HepG2 (cell line): Measurements from ENCODE around the gene SYCE3. TPM values are rescaled to one million over a fixed set of nuclear protein-coding genes. Genes with fewer than 3 reads are reported as not detected.

Source experiments
- CTCF ChIP-seq: sonication (generic); formaldehyde crosslinking; IDR thresholded peaks from 2 replicates; pipeline ENCODE4 v1.5.0; 2020; ENCODE audit warnings: mild to moderate bottlenecking, missing genetic modification reagents, moderate library complexity
- E2F5 ChIP-seq: sonication (generic); formaldehyde crosslinking; conservative IDR thresholded peaks from 2 replicates; pipeline ENCODE4 v1.4.0; 2020; ENCODE audit warnings: missing genetic modification reagents
- MEIS1 ChIP-seq: sonication (generic); formaldehyde crosslinking; IDR thresholded peaks from 2 replicates; pipeline ENCODE4 v1.9.0; 2021; ENCODE audit warnings: mild to moderate bottlenecking, missing genetic modification reagents, moderate library complexity, borderline replicate concordance
- MXD3 ChIP-seq: IDR thresholded peaks from 2 replicates; pipeline ENCODE4 v1.6.1; 2016; ENCODE audit warnings: mild to moderate bottlenecking, missing biosample characterization, missing genetic modification reagents
- PCBP2 ChIP-seq: fragments of 200-400 bp; formaldehyde crosslinking; optimal IDR thresholded peaks from 2 replicates; pipeline ENCODE3; 2018; ENCODE audit warnings: low read length, low read depth; ENCODE audit not compliant: poor library complexity, severe bottlenecking
- RAD51 ChIP-seq: fragments of 450-650 bp; IDR thresholded peaks from 2 replicates; pipeline ENCODE4 v1.6.1; 2016; ENCODE audit warnings: borderline replicate concordance
- TSC22D2 ChIP-seq: sonication (generic); formaldehyde crosslinking; IDR thresholded peaks from 2 replicates; pipeline ENCODE4 v1.5.1; 2020; ENCODE audit warnings: missing genetic modification reagents, mild to moderate bottlenecking, borderline replicate concordance
- ZBTB2 ChIP-seq: sonication (generic); formaldehyde crosslinking; IDR thresholded peaks from 2 replicates; pipeline ENCODE4 v1.8.0; 2022; ENCODE audit warnings: low read depth, missing genetic modification reagents
- ZNF224 ChIP-seq: sonication (generic); formaldehyde crosslinking; IDR thresholded peaks from 2 replicates; pipeline ENCODE4 v1.5.0; 2020; ENCODE audit warnings: mild to moderate bottlenecking, missing genetic modification reagents
- ZNF24 ChIP-seq: fragments of 450-650 bp; IDR thresholded peaks from 2 replicates; pipeline ENCODE4 v1.6.1; 2017; ENCODE audit warnings: antibody characterized with exemption, mild to moderate bottlenecking
- ZNF251 ChIP-seq: sonication (generic); formaldehyde crosslinking; IDR thresholded peaks from 2 replicates; pipeline ENCODE4 v1.9.0; 2021; ENCODE audit warnings: mild to moderate bottlenecking, missing genetic modification reagents
- ZNF331 ChIP-seq: sonication (generic); formaldehyde crosslinking; IDR thresholded peaks from 2 replicates; pipeline ENCODE4 v1.4.0; 2020; ENCODE audit warnings: missing genetic modification reagents
- ZNF343 ChIP-seq: sonication (generic); formaldehyde crosslinking; IDR thresholded peaks from 2 replicates; pipeline ENCODE4 v1.4.0; 2020; ENCODE audit warnings: mild to moderate bottlenecking, missing genetic modification reagents
- ZNF597 ChIP-seq: sonication (generic); formaldehyde crosslinking; IDR thresholded peaks from 2 replicates; pipeline ENCODE4 v1.5.0; 2020; ENCODE audit warnings: missing genetic modification reagents
- ZNF609 ChIP-seq: sonication (generic); formaldehyde crosslinking; IDR thresholded peaks from 2 replicates; pipeline ENCODE4 v1.4.0; 2020; ENCODE audit warnings: mild to moderate bottlenecking, missing genetic modification reagents, borderline replicate concordance
- ZNF766 ChIP-seq: sonication (generic); formaldehyde crosslinking; IDR thresholded peaks from 2 replicates; pipeline ENCODE4 v1.5.0; 2020; ENCODE audit warnings: missing genetic modification reagents, borderline replicate concordance
- polyA plus RNA-seq, 8 experiments: library from polyadenylated mRNA; depleted of rRNA in 3 of 8; stranded (reverse) in 7 of 8; unstranded in 1 of 8; fragments of >200 nt; fragmentation: Illumina TruSeq in 4 of 8; extraction: Trizol in 4 of 8; gene quantifications; 2 replicates each; pipeline versions ENCODE4 v1.2.1 to v1.2.3, GENCODE V29; 2011 to 2016; ENCODE audit warnings: low read depth in 4 of 8, missing spikeins in 1 of 8, mixed read lengths in 1 of 8; ENCODE audit not compliant: insufficient read depth in 1 of 8
- total RNA-seq, 5 experiments: library from RNA; depleted of rRNA; stranded (reverse); fragments of >200 nt; fragmentation: Illumina TruSeq; extraction: Trizol; gene quantifications; 2 replicates each; pipeline ENCODE4 v1.2.3, GENCODE V29; 2016; ENCODE audit warnings: low read depth in 1 of 5

SYCE3 gene
- total and polyA plus RNA-seq, 2 of the 13 experiments (the other 11 are each of a cell fraction or from before 2014, with no cell fraction given) = not detected

GRCh38 chr22:50526834-50527801, 35.6 kb downstream of the SYCE3 start (continued):
- TF ChIP-seq ZNF343 (CRISPR knock-in tag) = 0 out of 2 replicates have a peak, but pooled peaks have one; percentile 10
- peak; percentile 67 for TF ChIP-seq ZNF609 (CRISPR knock-in tag)
- TF ChIP-seq ZNF24 = no peak
- no peak for TF ChIP-seq CTCF (CRISPR knock-in tag)
- TF ChIP-seq ZBTB2 = no peak
- TF ChIP-seq ZNF224 (CRISPR knock-in tag) = 0 out of 2 replicates have a peak, but pooled peaks have one; percentile 1
- TF ChIP-seq RAD51 = no peak
- TF ChIP-seq TSC22D2 (CRISPR knock-in tag) = no peak
- no peak for TF ChIP-seq ZNF597 (CRISPR knock-in tag)
- TF ChIP-seq PCBP2 = no peak
- TF ChIP-seq ZNF766 (CRISPR knock-in tag) = no peak
- TF ChIP-seq MXD3 (CRISPR knock-in tag) = no peak
- 0 out of 2 replicates have a peak, but pooled peaks have one; percentile 57 for TF ChIP-seq ZNF251 (CRISPR knock-in tag)
- no peak for TF ChIP-seq E2F5 (CRISPR knock-in tag)
- peak; percentile 68; the same call in 1 of the 2 replicates for TF ChIP-seq MEIS1 (CRISPR knock-in tag)
- 0 out of 2 replicates have a peak, but pooled peaks have one; percentile 16 for TF ChIP-seq ZNF331 (CRISPR knock-in tag)
